ENCODE results near the gene C14orf132.

Gene C14orf132

GRCh38 chr14:96102081-96102856 is 63.1 kb downstream of the C14orf132 start:
- no peak for TF ChIP-seq CTCF (IDR thresholded peaks at IDR 0.05)

GRCh38 chr14:96103075-96103474 is 63.9 kb downstream of the C14orf132 start:
- no peak for TF ChIP-seq CTCF (IDR thresholded peaks at IDR 0.05)

GRCh38 chr14:96103560-96104460 is 64.6 kb downstream of the C14orf132 start:
- TF ChIP-seq CTCF (IDR thresholded peaks at IDR 0.05), result no peak

GRCh38 chr14:96104469-96105057 is 65.4 kb downstream of the C14orf132 start:
- no peak for TF ChIP-seq CTCF (IDR thresholded peaks at IDR 0.05)

- no peak for TF ChIP-seq CTCF (IDR thresholded peaks at IDR 0.05)
These were observed 66.1 kb downstream of the C14orf132 start for GRCh38 chr14:96105089-96105925.

- no peak for TF ChIP-seq CTCF (IDR thresholded peaks at IDR 0.05)
These were observed 66.8 kb downstream of the C14orf132 start for GRCh38 chr14:96105926-96106441.

Data from LNCAP (cell line).